GM21390 (cell line): ENCODE results near the gene MT3.
A peak's percentile ranks its signal among the peaks of the same experiment; 100 is the strongest.

Source experiments
- ATAC-seq: cut with Tn5 transposase; IDR thresholded peaks from one replicate; pipeline ENCODE4 v1.9.1; 2021; ENCODE audit not compliant: unreplicated experiment

MT3 gene

GRCh38 chr16:56589141-56590039 lies at the start of gene MT3:
MT3 (plus strand) TSS chr16:56589528; CDS start chr16:56589591, 63 bp downstream.
- no peak for ATAC-seq

GRCh38 chr16:56539656-56540055 lies 49.7 kb upstream of the MT3 start:
- ATAC-seq, result no peak

GRCh38 chr16:56542039-56542438 lies 47.3 kb upstream of the MT3 start:
- ATAC-seq, result no peak

- ATAC-seq, result no peak
Measured at GRCh38 chr16:56547120-56547948, 42.0 kb upstream of the MT3 start.

- ATAC-seq, result no peak
Measured at GRCh38 chr16:56547949-56548567, 41.3 kb upstream of the MT3 start.

GRCh38 chr16:56549161-56549560 lies 40.2 kb upstream of the MT3 start:
- ATAC-seq, result no peak

- no peak for ATAC-seq
Measured at GRCh38 chr16:56549744-56550385, 39.5 kb upstream of the MT3 start.

- ATAC-seq, result no peak
Measured at GRCh38 chr16:56551796-56552738, 37.3 kb upstream of the MT3 start.

GRCh38 chr16:56554441-56554840 lies 34.9 kb upstream of the MT3 start:
- no peak for ATAC-seq

- no peak for ATAC-seq
Measured at GRCh38 chr16:56558024-56558747, 31.1 kb upstream of the MT3 start.

GRCh38 chr16:56559109-56559508 lies 30.2 kb upstream of the MT3 start:
- ATAC-seq, result no peak

- no peak for ATAC-seq
Measured at GRCh38 chr16:56560447-56560846, 28.9 kb upstream of the MT3 start.

- no peak for ATAC-seq
Measured at GRCh38 chr16:56561126-56561525, 28.2 kb upstream of the MT3 start.

GRCh38 chr16:56564793-56565477 lies 24.4 kb upstream of the MT3 start, which contains the start of gene MT4:
MT4 (plus strand) TSS chr16:56565073; CDS start chr16:56565129, 56 bp downstream.
- ATAC-seq, result no peak

GRCh38 chr16:56569971-56570370 lies 19.4 kb upstream of the MT3 start:
- no peak for ATAC-seq

GRCh38 chr16:56571525-56571924 lies 17.8 kb upstream of the MT3 start:
- no peak for ATAC-seq

- no peak for ATAC-seq
Measured at GRCh38 chr16:56574625-56575024, 14.7 kb upstream of the MT3 start.

GRCh38 chr16:56576585-56577299 lies 12.6 kb upstream of the MT3 start:
- ATAC-seq, result peak; percentile 92
